GM23248 (cell line): ENCODE measurements around the gene RNPEP. TPM values are rescaled to one million over a fixed set of nuclear protein-coding genes. Genes with fewer than 3 reads are reported as not detected.
"Not testable (repeated sequence)": the region's sequence is repeated elsewhere in the genome, so short reads cannot be mapped to it uniquely, and the experiment has no call there.

Experiments
- DNase-seq: peaks from one replicate; pipeline ENCODE4 v3.0.0-alpha.2; 2015
- H2AFZ ChIP-seq: fragments of 200-600 bp; sonication (generic); 2 replicates; pipeline ENCODE4 v1.6.1; 2016; ENCODE audit warnings: antibody characterized with exemption
- H3F3A ChIP-seq: fragments of 200-600 bp; sonication (generic); 2 replicates; pipeline ENCODE4 v1.6.1; 2016; ENCODE audit warnings: mild to moderate bottlenecking, antibody characterized with exemption, mixed run types; ENCODE audit not compliant: insufficient read depth
- H3K27ac ChIP-seq: fragments of 200-600 bp; sonication (generic); 2 replicates; pipeline ENCODE4 v1.5.1; 2016; ENCODE audit warnings: mild to moderate bottlenecking
- H3K27me3 ChIP-seq: fragments of 200-600 bp; sonication (generic); replicated peaks from 2 replicates; pipeline ENCODE4 v1.6.1; 2016; ENCODE audit warnings: mild to moderate bottlenecking; ENCODE audit not compliant: insufficient read depth
- H3K36me3 ChIP-seq: fragments of 200-600 bp; sonication (generic); 2 replicates; pipeline ENCODE4 v1.6.1; 2016; ENCODE audit warnings: low read depth, mild to moderate bottlenecking
- H3K4me1 ChIP-seq: fragments of 200-600 bp; sonication (generic); 2 replicates; pipeline ENCODE4 v1.6.1; 2016; ENCODE audit warnings: mild to moderate bottlenecking; ENCODE audit not compliant: insufficient read depth
- H3K4me2 ChIP-seq: fragments of 200-600 bp; sonication (generic); one replicate; pipeline ENCODE4 v1.6.1; 2016; ENCODE audit warnings: mild to moderate bottlenecking; ENCODE audit not compliant: unreplicated experiment
- H3K4me3 ChIP-seq: fragments of 200-600 bp; sonication (generic); 2 replicates; pipeline ENCODE4 v1.5.1; 2016; ENCODE audit warnings: mild to moderate bottlenecking
- H3K79me2 ChIP-seq: fragments of 200-600 bp; sonication (generic); 2 replicates; pipeline ENCODE4 v1.6.1; 2016; ENCODE audit warnings: mild to moderate bottlenecking; ENCODE audit not compliant: insufficient read depth
- H3K9ac ChIP-seq: fragments of 200-600 bp; sonication (generic); 2 replicates; pipeline ENCODE4 v1.6.1; 2016; ENCODE audit warnings: mild to moderate bottlenecking
- H3K9me2 ChIP-seq: fragments of 200-600 bp; sonication (generic); 2 replicates; pipeline ENCODE4 v1.6.1; 2016; ENCODE audit warnings: mixed run types, mild to moderate bottlenecking, moderate library complexity; ENCODE audit not compliant: insufficient read depth
- H3K9me3 ChIP-seq: fragments of 200-600 bp; sonication (generic); one replicate; pipeline ENCODE4 v1.6.1; 2017; ENCODE audit warnings: low read depth
- H4K20me1 ChIP-seq: fragments of 200-600 bp; sonication (generic); 2 replicates; pipeline ENCODE4 v1.6.0; 2016; ENCODE audit not compliant: insufficient read depth
- EZH2 ChIP-seq: fragments of 200-600 bp; sonication (generic); IDR thresholded peaks from 2 replicates; pipeline ENCODE4 v1.6.1; 2018; ENCODE audit warnings: antibody characterized with exemption, mild to moderate bottlenecking; ENCODE audit not compliant: insufficient read depth, poor library complexity, severe bottlenecking
- EZH2phosphoT487 ChIP-seq: fragments of 200-600 bp; sonication (generic); IDR thresholded peaks from 2 replicates; pipeline ENCODE4 v1.6.1; 2018; ENCODE audit warnings: antibody characterized with exemption, moderate library complexity, mild to moderate bottlenecking, low read depth; ENCODE audit not compliant: insufficient read depth
- WGBS, 2 experiments: methylation state at CpG; one replicate each; pipeline ENCODE4 v1.1.6; 2015 to 2017; ENCODE audit warnings: low lambda C conversion rate in 2 of 2, low coverage in 1 of 2; ENCODE audit errors: missing lambda C conversion rate in 2 of 2; 5-methylcytosine and 5-hydroxymethylcytosine counted together
- in situ Hi-C: fragments of 300-500 bp; cut with MboI; formaldehyde crosslinking; loops from 2 replicates; pipeline ENCODE4 v1.15.0; 2020
- microRNA-seq: library from miRNA; unstranded; fragments of <30 nt; microRNA quantifications from one replicate; pipeline ENCODE4, GENCODE V29; 2016; ENCODE audit warnings: borderline number of aligned reads
- polyA plus RNA-seq: library from polyadenylated mRNA; unstranded; fragments of >200 nt; fragmentation: Nextera tagmentation; extraction: Ambion mirVana; gene quantifications from 2 replicates; pipeline ENCODE4 v1.2.1, GENCODE V29; 2016
- small RNA-seq: library from RNA; depleted of rRNA; stranded (forward); fragments of <200 nt; gene quantifications from one replicate; pipeline ENCODE3, GENCODE V24; 2014; ENCODE audit warnings: low read depth, low replicate concordance
- total RNA-seq: library from RNA; depleted of rRNA; stranded (reverse); fragments of >200 nt; shearing (Covaris generic); gene quantifications from 2 replicates; pipeline ENCODE4 v1.2.3, GENCODE V29; 2014; rRNA removed

The RNPEP gene
- total and polyA plus RNA-seq, 2 experiments from 2014 or later, result 68.6 to 80.5 TPM

GRCh38 chr1:202054094-202054493 lies 71.6 kb downstream of the RNPEP start:
- Histone ChIP-seq H3K9me3 (no peaks in the 10 kb centered on the region), H3K4me2 (no peak overlapping the region), H3K4me1 (no peaks in the 10 kb centered on the region), H3K4me3 (no peak overlapping the region), H3K9me2 (no peaks in the 10 kb centered on the region), H3K27ac (no peak overlapping the region), H2AFZ (no peak overlapping the region), H3K27me3 (no peaks in the 10 kb centered on the region), H3K9ac (no peak overlapping the region), H3F3A (no peaks in the 10 kb centered on the region), H4K20me1 (no peaks in the 10 kb centered on the region), H3K79me2 (no peaks in the 10 kb centered on the region), H3K36me3 (no peaks in the 10 kb centered on the region)
- TF ChIP-seq EZH2, result no peak
- no peak for TF ChIP-seq EZH2phosphoT487
- in situ Hi-C loops, result no loop called here
- DNase-seq, result no peak
- 68 to 71% methylated on average over 7 of the region's 7 CpGs for WGBS, 2 experiments

- in situ Hi-C loops, H3K27me3 ChIP-seq: not testable (repeated sequence)
Measured at GRCh38 chr1:202054673-202055072, 72.2 kb downstream of the RNPEP start.

More at GRCh38 chr1:202054673-202055072, 72.2 kb downstream of the RNPEP start:
- not testable (repeated sequence) for H3F3A ChIP-seq, H2AFZ ChIP-seq, H3K79me2 ChIP-seq, H3K9me3 ChIP-seq, DNase-seq, H3K27ac ChIP-seq, H4K20me1 ChIP-seq, H3K9ac ChIP-seq, H3K36me3 ChIP-seq, H3K4me1 ChIP-seq, H3K9me2 ChIP-seq, H3K4me3 ChIP-seq, H3K4me2 ChIP-seq
- 73 to 80% methylated on average over 3 to 4 of the region's 4 CpGs for WGBS, 2 experiments

Small RNA genes lying within 50 kb of the gene (microRNA-seq; reads per million reads assigned to microRNA genes)
- gene MIR6740, result not detected

Small RNA genes lying within 50 kb of the gene (small RNA-seq; reads per million reads assigned to genes)
- gene AL691482.1 (not detected), gene AL691482.2 (not detected), gene MIR6740 (not detected), gene RF00156 (not detected)

Other genes starting within 250 kb of the RNPEP start
- gene IPO9, start 153.5 kb upstream of the RNPEP start, total RNA-seq, result 17.6 and 18.3 TPM in 2 replicates
- 52.4 and 53.8 TPM in 2 replicates for gene IPO9, start 153.5 kb upstream of the RNPEP start, polyA plus RNA-seq
- gene SHISA4, start 93.8 kb upstream of the RNPEP start, total RNA-seq, result 24.8 and 42.4 TPM in 2 replicates
- gene SHISA4, start 93.8 kb upstream of the RNPEP start, polyA plus RNA-seq, result 47.9 and 48.0 TPM in 2 replicates
- gene LMOD1, start 36.1 kb upstream of the RNPEP start, total RNA-seq, result 7.8 and 8.9 TPM in 2 replicates
- gene LMOD1, start 36.1 kb upstream of the RNPEP start, polyA plus RNA-seq, result 6.1 and 6.3 TPM in 2 replicates
- gene TIMM17A, start 27.1 kb upstream of the RNPEP start, total RNA-seq, result 56.4 and 68.8 TPM in 2 replicates
- 116 and 123 TPM in 2 replicates for gene TIMM17A, start 27.1 kb upstream of the RNPEP start, polyA plus RNA-seq
- under 0.01 TPM in 1 of 2 replicates, not detected in the other for gene ELF3, start 27.9 kb downstream of the RNPEP start, total RNA-seq
- not detected in 2 replicates for gene ELF3, start 27.9 kb downstream of the RNPEP start, polyA plus RNA-seq
- not detected in 2 replicates for gene GPR37L1, start 140.3 kb downstream of the RNPEP start, total RNA-seq
- gene GPR37L1, start 140.3 kb downstream of the RNPEP start, polyA plus RNA-seq, result 0.03 TPM in 1 of 2 replicates, not detected in the other
- 25.0 and 32.5 TPM in 2 replicates for gene ARL8A, start 162.1 kb downstream of the RNPEP start, total RNA-seq
- 33.5 and 33.9 TPM in 2 replicates for gene ARL8A, start 162.1 kb downstream of the RNPEP start, polyA plus RNA-seq
- gene PTPN7, start 178.0 kb downstream of the RNPEP start, total RNA-seq, result not detected in 2 replicates
- gene PTPN7, start 178.0 kb downstream of the RNPEP start, polyA plus RNA-seq, result 0.16 TPM in 1 of 2 replicates, not detected in the other
- not detected in 2 replicates for gene LGR6, start 211.2 kb downstream of the RNPEP start, total RNA-seq
- gene LGR6, start 211.2 kb downstream of the RNPEP start, polyA plus RNA-seq, result not detected in 2 replicates